A549 (cell line): ENCODE results near the gene PRR5. TPM values are rescaled to one million over a fixed set of nuclear protein-coding genes. Genes with fewer than 3 reads are reported as not detected.

Experiments used
- ATAC-seq, 2 experiments: fragments of 200-7000 bp in 1 of 2; fragments of >200 bp in 1 of 2; cut with Nextera tagmentation in 1 of 2; cut with Tn5 transposase in 1 of 2; 3 replicates each; pipeline versions ENCODE4 v1.8.0 to v1.9.1; 2018 to 2020; ENCODE audit warnings: mild to moderate bottlenecking in 1 of 2, moderate library complexity in 1 of 2
- CTCF ChIA-PET: fragments of 300-600 bp; sonication (Branson Sonifier 250); formaldehyde crosslinking; extraction: SDS; loops from one replicate; lab custom pipeline; 2021; ENCODE audit warnings: antibody characterized with exemption, inconsistent platforms; lab: Yijun Ruan, JAX
- POLR2A ChIA-PET: fragments of 350-600 bp; formaldehyde crosslinking; extraction: SDS; loops from one replicate; lab custom pipeline; 2021; ENCODE audit warnings: antibody characterized with exemption, inconsistent platforms; lab: Yijun Ruan, JAX
- DNase-seq, 2 experiments: peaks; one replicate each; pipeline versions ENCODE4 v3.0.0 to v3.0.0-alpha.2; 2011 to 2016; ENCODE audit warnings: low read depth in 1 of 2, low spot score in 1 of 2
- FAIRE-seq: peaks from 2 replicates; lab custom pipeline; 2011; peaks lifted over from hg19 to GRCh38; lab: Jason Lieb, UNC
- H3K27ac ChIP-seq, 2 experiments: fragments of >200 bp; sonication (Bioruptor Twin); formaldehyde crosslinking; 3 replicates each; pipeline ENCODE4 v1.5.1; 2016 to 2017
- H3K4me1 ChIP-seq: fragments of >200 bp; sonication (Bioruptor Twin); formaldehyde crosslinking; 3 replicates; pipeline ENCODE4 v1.6.1; 2016
- H3K4me2 ChIP-seq: fragments of >200 bp; sonication (Bioruptor Twin); formaldehyde crosslinking; 3 replicates; pipeline ENCODE4 v1.6.1; 2016
- H3K4me3 ChIP-seq: fragments of >200 bp; sonication (Bioruptor Twin); formaldehyde crosslinking; 3 replicates; pipeline ENCODE4 v1.5.1; 2016
- H3K9me3 ChIP-seq: fragments of >200 bp; sonication (Bioruptor Twin); formaldehyde crosslinking; 3 replicates; pipeline ENCODE4 v1.6.1; 2016
- BHLHE40 ChIP-seq: IDR thresholded peaks from 2 replicates; pipeline ENCODE4 v1.6.1; 2012; ENCODE audit warnings: low read depth, low read length, inconsistent platforms
- EHMT2 ChIP-seq: fragments of 200-600 bp; sonication (generic); IDR thresholded peaks from 2 replicates; pipeline ENCODE4 v1.6.1; 2016; ENCODE audit warnings: antibody characterized with exemption, low read depth, mild to moderate bottlenecking, moderate library complexity
- FOSB ChIP-seq: fragments of 250-450 bp; sonication (Bioruptor Pico); IDR thresholded peaks from 2 replicates; pipeline ENCODE4 v1.5.0; 2020; ENCODE audit warnings: mild to moderate bottlenecking, moderate library complexity
- GATA3 ChIP-seq: IDR thresholded peaks from 2 replicates; pipeline ENCODE4 v1.6.1; 2012; ENCODE audit warnings: borderline replicate concordance
- HDAC2 ChIP-seq: fragments of 200-600 bp; sonication (generic); IDR thresholded peaks from 2 replicates; pipeline ENCODE4 v1.6.1; 2016
- HOXB13 ChIP-seq: fragments of 250-450 bp; sonication (Bioruptor Pico); IDR thresholded peaks from 2 replicates; pipeline ENCODE4 v1.5.0; 2020; ENCODE audit warnings: low read depth, mild to moderate bottlenecking, moderate library complexity
- JUN ChIP-seq, 2 experiments: fragments of >200 bp; sonication (Bioruptor Twin); formaldehyde crosslinking; IDR thresholded peaks; 2 replicates in 1 of 2; 3 replicates in 1 of 2; pipeline ENCODE4 v1.6.1; 2016 to 2017
- KDM1A ChIP-seq: fragments of 200-600 bp; sonication (generic); IDR thresholded peaks from 2 replicates; pipeline ENCODE4 v1.6.1; 2016; ENCODE audit warnings: low read depth, mild to moderate bottlenecking
- MAFK ChIP-seq: fragments of 450-650 bp; IDR thresholded peaks from 2 replicates; pipeline ENCODE4 v1.6.1; 2014; ENCODE audit not compliant: partially characterized antibody
- NPAS2 ChIP-seq: fragments of 250-450 bp; sonication (Bioruptor Pico); IDR thresholded peaks from 2 replicates; pipeline ENCODE4 v1.8.0; 2022; ENCODE audit warnings: mild to moderate bottlenecking, moderate library complexity, borderline replicate concordance
- RARB ChIP-seq: fragments of 250-450 bp; sonication (Bioruptor Pico); IDR thresholded peaks from 2 replicates; pipeline ENCODE4 v1.8.0; 2021; ENCODE audit warnings: mild to moderate bottlenecking, moderate library complexity
- RCOR1 ChIP-seq: fragments of 150-350 bp; IDR thresholded peaks from 2 replicates; pipeline ENCODE4 v1.6.1; 2014; ENCODE audit warnings: antibody characterized with exemption, low read length, low read depth
- RFX5 ChIP-seq: fragments of 450-650 bp; IDR thresholded peaks from 2 replicates; pipeline ENCODE4 v1.7.1; 2014; ENCODE audit warnings: antibody characterized with exemption, mild to moderate bottlenecking, moderate library complexity
- SMC3 ChIP-seq: fragments of >200 bp; sonication (Bioruptor Twin); formaldehyde crosslinking; IDR thresholded peaks from 3 replicates; pipeline ENCODE4 v1.6.1; 2018; ENCODE audit warnings: inconsistent platforms
- ZFP36 ChIP-seq: fragments of 450-650 bp; IDR thresholded peaks from 2 replicates; pipeline ENCODE4 v1.6.1; 2014; ENCODE audit warnings: borderline replicate concordance; ENCODE audit not compliant: partially characterized antibody
- ZSCAN20 ChIP-seq: fragments of 250-450 bp; sonication (Bioruptor Pico); IDR thresholded peaks from 2 replicates; pipeline ENCODE4 v1.8.0; 2022; ENCODE audit warnings: mild to moderate bottlenecking, moderate library complexity
- WGBS: methylation state at CpG from one replicate; pipeline ENCODE4 v1.1.6; 2017; ENCODE audit errors: missing lambda C conversion rate; 5-methylcytosine and 5-hydroxymethylcytosine counted together
- polyA plus RNA-seq, 4 experiments: library from polyadenylated mRNA; depleted of rRNA in 3 of 4; stranded (reverse); fragments of >200 nt; fragmentation: RNase III in 1 of 4; extraction: RNeasy Plus Mini Kit Qiagen cat#74134 plus additional on column Dnase treatment in 1 of 4; gene quantifications; 2 replicates in 3 of 4; 3 replicates in 1 of 4; pipeline ENCODE4 v1.2.3, GENCODE V29; 2011 to 2017
- TF ChIP-seq, protein P1 (sequence below): fragments of 200-600 bp; sonication (generic); IDR thresholded peaks from 2 replicates; pipeline ENCODE4 v1.6.1; 2016; ENCODE audit warnings: antibody characterized with exemption, mild to moderate bottlenecking, moderate library complexity
- TF ChIP-seq, protein P2 (sequence below): fragments of >200 bp; sonication (Bioruptor Twin); formaldehyde crosslinking; IDR thresholded peaks from 3 replicates; pipeline ENCODE4 v1.5.1; 2016
- TF ChIP-seq, protein P3 (sequence below): IDR thresholded peaks from 2 replicates; pipeline ENCODE4 v1.6.1; 2012

Gene PRR5
- polyA plus RNA-seq, 2 of the 4 experiments (the other 2 are of a cell fraction), result 7.1 to 19.5 TPM

DNA sequence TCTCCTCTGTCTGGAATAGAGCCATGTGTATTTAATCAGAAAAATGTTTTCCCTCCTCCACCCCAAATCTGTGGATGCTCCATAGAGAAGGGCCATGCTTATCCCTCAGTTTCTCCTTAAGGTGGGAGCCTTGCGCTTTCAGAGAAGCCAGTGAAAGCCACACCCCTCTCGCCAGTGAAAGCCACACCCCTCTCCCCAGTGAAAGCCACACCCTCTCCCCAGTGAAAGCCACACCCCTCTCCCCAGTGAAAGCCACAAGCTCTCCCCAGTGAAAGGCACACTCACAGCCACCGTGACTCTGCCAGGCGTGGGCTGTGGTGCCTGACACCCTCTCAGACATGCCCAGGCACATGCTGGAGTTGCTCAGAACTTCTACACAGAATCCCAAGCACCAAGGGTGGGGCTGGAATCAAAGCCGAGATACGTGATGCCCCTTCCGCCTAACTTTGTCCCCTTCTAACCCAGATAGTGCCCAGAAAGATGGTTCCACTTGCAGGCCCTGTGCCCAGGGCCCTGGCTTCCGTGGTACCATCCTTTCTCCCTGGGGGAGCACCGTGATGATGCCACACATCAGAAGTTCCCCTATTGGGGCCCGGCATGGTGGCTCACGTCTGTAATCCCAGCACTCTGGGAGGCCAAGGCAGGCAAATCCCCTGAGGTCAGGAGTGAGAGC, 16.5 kb upstream of the PRR5 start:
- H3K27ac ChIP-seq, result peak overlapping the region; percentile 65 to 69
- ATAC-seq (peak; percentile 76 to 84), DNase-seq (peak; percentile 43 to 53), FAIRE-seq (no peak)
- CTCF ChIA-PET, result interaction anchor here (0.6 to 2.7 kb wide), 17 partner anchors 8 to 116 kb away, joined by 3 to 15 read pairs (median 5); no protein-coding TSS in a partner anchor
- POLR2A ChIA-PET, result no interaction called here
- H3K4me2 ChIP-seq, result peak overlapping the region; percentile 87
- no peaks in the 10 kb centered on the region for H3K9me3 ChIP-seq
- peaks cover 36% of the 10 kb centered on the region for H3K4me1 ChIP-seq
- WGBS, result 60% methylated on average over 7 of the region's 11 CpGs
- H3K4me3 ChIP-seq, result peak overlapping the region; percentile 22; the same call in 1 of the 3 replicates
- TF ChIP-seq MAFK (no peak), GATA3 (no peak)
- TF ChIP-seq, protein P1, sequence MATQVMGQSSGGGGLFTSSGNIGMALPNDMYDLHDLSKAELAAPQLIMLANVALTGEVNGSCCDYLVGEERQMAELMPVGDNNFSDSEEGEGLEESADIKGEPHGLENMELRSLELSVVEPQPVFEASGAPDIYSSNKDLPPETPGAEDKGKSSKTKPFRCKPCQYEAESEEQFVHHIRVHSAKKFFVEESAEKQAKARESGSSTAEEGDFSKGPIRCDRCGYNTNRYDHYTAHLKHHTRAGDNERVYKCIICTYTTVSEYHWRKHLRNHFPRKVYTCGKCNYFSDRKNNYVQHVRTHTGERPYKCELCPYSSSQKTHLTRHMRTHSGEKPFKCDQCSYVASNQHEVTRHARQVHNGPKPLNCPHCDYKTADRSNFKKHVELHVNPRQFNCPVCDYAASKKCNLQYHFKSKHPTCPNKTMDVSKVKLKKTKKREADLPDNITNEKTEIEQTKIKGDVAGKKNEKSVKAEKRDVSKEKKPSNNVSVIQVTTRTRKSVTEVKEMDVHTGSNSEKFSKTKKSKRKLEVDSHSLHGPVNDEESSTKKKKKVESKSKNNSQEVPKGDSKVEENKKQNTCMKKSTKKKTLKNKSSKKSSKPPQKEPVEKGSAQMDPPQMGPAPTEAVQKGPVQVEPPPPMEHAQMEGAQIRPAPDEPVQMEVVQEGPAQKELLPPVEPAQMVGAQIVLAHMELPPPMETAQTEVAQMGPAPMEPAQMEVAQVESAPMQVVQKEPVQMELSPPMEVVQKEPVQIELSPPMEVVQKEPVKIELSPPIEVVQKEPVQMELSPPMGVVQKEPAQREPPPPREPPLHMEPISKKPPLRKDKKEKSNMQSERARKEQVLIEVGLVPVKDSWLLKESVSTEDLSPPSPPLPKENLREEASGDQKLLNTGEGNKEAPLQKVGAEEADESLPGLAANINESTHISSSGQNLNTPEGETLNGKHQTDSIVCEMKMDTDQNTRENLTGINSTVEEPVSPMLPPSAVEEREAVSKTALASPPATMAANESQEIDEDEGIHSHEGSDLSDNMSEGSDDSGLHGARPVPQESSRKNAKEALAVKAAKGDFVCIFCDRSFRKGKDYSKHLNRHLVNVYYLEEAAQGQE, result no peak

DNA sequence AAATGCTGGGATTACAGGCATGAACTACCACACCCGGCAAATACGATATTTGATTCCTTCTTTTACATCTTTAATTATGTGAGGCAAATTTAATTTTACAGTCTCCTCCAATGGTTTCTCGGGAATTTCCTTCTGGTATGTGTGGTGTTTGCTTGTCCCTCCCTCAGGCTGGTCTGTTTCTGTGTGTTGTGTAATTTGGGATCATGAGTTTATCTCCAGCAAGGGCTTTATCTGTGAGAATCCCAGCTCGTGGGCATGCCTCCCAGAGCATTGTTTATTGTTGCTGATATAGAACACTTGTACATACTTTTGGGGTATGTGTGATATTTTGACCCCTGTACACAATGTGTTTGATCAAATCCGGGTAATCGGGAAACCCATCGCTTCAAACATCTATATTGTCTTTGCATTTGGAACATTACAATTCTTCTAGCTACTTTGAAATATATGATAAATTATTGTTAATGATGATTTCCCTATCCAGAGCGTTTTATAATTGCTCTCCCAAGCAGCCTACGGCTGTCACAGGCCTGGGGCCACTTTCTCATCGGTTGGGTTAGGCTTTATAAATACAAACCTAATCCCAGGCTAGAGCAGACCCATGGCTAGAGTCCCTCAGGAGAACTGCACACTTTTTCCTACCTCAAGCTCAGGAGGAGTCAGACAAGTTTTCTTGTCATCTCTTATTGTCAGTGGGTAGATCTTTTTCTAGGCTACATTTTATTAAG, 15.0 kb upstream of the PRR5 start:
- FAIRE-seq (no peak), ATAC-seq (no peak), DNase-seq (peak in 1 of 2 experiments; percentile 43)
- H3K4me3 ChIP-seq, result no peak overlapping the region
- TF ChIP-seq HDAC2 (no peak), NPAS2 (no peak), EHMT2 (no peak), RCOR1 (no peak), GATA3 (no peak), HOXB13 (CRISPR knock-in tag) (no peak), ZFP36 (no peak), KDM1A (no peak), JUN (IDR thresholded peaks at IDR 0.05) (no peak), FOSB (no peak), SMC3 (no peak), ZSCAN20 (CRISPR knock-in tag) (no peak), RFX5 (no peak), RARB (CRISPR knock-in tag) (no peak), MAFK (no peak), BHLHE40 (no peak)
- TF ChIP-seq, protein P2, sequence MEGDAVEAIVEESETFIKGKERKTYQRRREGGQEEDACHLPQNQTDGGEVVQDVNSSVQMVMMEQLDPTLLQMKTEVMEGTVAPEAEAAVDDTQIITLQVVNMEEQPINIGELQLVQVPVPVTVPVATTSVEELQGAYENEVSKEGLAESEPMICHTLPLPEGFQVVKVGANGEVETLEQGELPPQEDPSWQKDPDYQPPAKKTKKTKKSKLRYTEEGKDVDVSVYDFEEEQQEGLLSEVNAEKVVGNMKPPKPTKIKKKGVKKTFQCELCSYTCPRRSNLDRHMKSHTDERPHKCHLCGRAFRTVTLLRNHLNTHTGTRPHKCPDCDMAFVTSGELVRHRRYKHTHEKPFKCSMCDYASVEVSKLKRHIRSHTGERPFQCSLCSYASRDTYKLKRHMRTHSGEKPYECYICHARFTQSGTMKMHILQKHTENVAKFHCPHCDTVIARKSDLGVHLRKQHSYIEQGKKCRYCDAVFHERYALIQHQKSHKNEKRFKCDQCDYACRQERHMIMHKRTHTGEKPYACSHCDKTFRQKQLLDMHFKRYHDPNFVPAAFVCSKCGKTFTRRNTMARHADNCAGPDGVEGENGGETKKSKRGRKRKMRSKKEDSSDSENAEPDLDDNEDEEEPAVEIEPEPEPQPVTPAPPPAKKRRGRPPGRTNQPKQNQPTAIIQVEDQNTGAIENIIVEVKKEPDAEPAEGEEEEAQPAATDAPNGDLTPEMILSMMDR, result no peak
- TF ChIP-seq, protein P3, sequence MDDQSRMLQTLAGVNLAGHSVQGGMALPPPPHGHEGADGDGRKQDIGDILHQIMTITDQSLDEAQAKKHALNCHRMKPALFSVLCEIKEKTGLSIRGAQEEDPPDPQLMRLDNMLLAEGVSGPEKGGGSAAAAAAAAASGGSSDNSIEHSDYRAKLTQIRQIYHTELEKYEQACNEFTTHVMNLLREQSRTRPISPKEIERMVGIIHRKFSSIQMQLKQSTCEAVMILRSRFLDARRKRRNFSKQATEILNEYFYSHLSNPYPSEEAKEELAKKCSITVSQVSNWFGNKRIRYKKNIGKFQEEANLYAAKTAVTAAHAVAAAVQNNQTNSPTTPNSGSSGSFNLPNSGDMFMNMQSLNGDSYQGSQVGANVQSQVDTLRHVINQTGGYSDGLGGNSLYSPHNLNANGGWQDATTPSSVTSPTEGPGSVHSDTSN, result no peak
- peak overlapping the region in 1 of 2 experiments; percentile 69; a peak in 2 of 6 replicates for H3K27ac ChIP-seq
- CTCF ChIA-PET, result interaction anchor here (0.6 to 1.8 kb wide), 4 partner anchors 9 to 715 kb away, joined by 3 to 5 read pairs (median 4); no protein-coding TSS in a partner anchor
- POLR2A ChIA-PET, result no interaction called here
- 54% methylated on average over 10 of the region's 10 CpGs for whole genome bisulfite sequencing
- peaks cover 33% of the 10 kb centered on the region for H3K4me1 ChIP-seq
- H3K4me2 ChIP-seq, result peak overlapping the region; percentile 25; the same call in 1 of the 3 replicates
- no peaks in the 10 kb centered on the region for H3K9me3 ChIP-seq
